Mesendoderm (in vitro differentiated cells): Measurements from ENCODE around the gene TUBB.

Experiments used
- DNase-seq: peaks from one replicate; pipeline ENCODE4 v3.0.0; 2013
- H2AK5ac ChIP-seq: 2 replicates; pipeline ENCODE4 v1.6.1; 2013; ENCODE audit warnings: low read length, inconsistent platforms
- H2BK120ac ChIP-seq: 2 replicates; pipeline ENCODE4 v1.6.1; 2013; ENCODE audit warnings: low read depth, mild to moderate bottlenecking, low read length, moderate library complexity, mixed read lengths
- H2BK15ac ChIP-seq: replicated peaks from 2 replicates; pipeline ENCODE4 v1.6.1; 2013; ENCODE audit warnings: low read depth, mild to moderate bottlenecking, moderate library complexity
- H2BK5ac ChIP-seq: 2 replicates; pipeline ENCODE4 v1.6.1; 2013; ENCODE audit warnings: low read length, inconsistent platforms
- H3K18ac ChIP-seq: 2 replicates; pipeline ENCODE4 v1.6.1; 2013; ENCODE audit warnings: mild to moderate bottlenecking, low read length, mixed read lengths
- H3K23ac ChIP-seq: one replicate; pipeline ENCODE4 v1.6.1; 2013; ENCODE audit warnings: low read length
- H3K27ac ChIP-seq: 2 replicates; pipeline ENCODE4 v1.5.1; 2013; ENCODE audit warnings: low read depth, mild to moderate bottlenecking, inconsistent platforms, low read length, moderate library complexity
- H3K27me3 ChIP-seq: 2 replicates; pipeline ENCODE4 v1.6.1; 2013; ENCODE audit warnings: low read length, control low read depth, mild to moderate bottlenecking, inconsistent platforms; ENCODE audit not compliant: insufficient read depth, poor library complexity
- H3K36me3 ChIP-seq: 2 replicates; pipeline ENCODE4 v1.6.1; 2013; ENCODE audit warnings: low read length, inconsistent platforms; ENCODE audit not compliant: control insufficient read depth, insufficient read depth
- H3K4ac ChIP-seq: one replicate; pipeline ENCODE4 v1.6.1; 2013; ENCODE audit warnings: low read depth, mild to moderate bottlenecking, low read length, moderate library complexity
- H3K4me1 ChIP-seq: 2 replicates; pipeline ENCODE4 v1.6.1; 2013; ENCODE audit warnings: low read depth, low read length, inconsistent platforms; ENCODE audit not compliant: control insufficient read depth
- H3K4me2 ChIP-seq: 2 replicates; pipeline ENCODE4 v1.6.1; 2013; ENCODE audit warnings: low read length
- H3K4me3 ChIP-seq: 2 replicates; pipeline ENCODE4 v1.5.1; 2013; ENCODE audit warnings: mild to moderate bottlenecking, low read length
- H3K56ac ChIP-seq: one replicate; pipeline ENCODE4 v1.6.1; 2013; ENCODE audit warnings: low read length
- H3K79me1 ChIP-seq: 2 replicates; pipeline ENCODE4 v1.6.1; 2013; ENCODE audit warnings: low read length, inconsistent platforms
- H3K79me2 ChIP-seq: 2 replicates; pipeline ENCODE4 v1.6.1; 2013; ENCODE audit warnings: mild to moderate bottlenecking, low read length; ENCODE audit not compliant: control insufficient read depth, insufficient read depth
- H3K9ac ChIP-seq: 2 replicates; pipeline ENCODE4 v1.6.1; 2013; ENCODE audit warnings: low read length, inconsistent platforms
- H4K5ac ChIP-seq: one replicate; pipeline ENCODE4 v1.6.1; 2013; ENCODE audit warnings: low read length
- H4K8ac ChIP-seq: one replicate; pipeline ENCODE4 v1.6.1; 2013; ENCODE audit warnings: low read depth, mild to moderate bottlenecking, control low read depth, low read length, moderate library complexity
- WGBS: extraction: QIAGEN DNeasy Blood & Tissue Kit; methylation state at CpG from one replicate; pipeline ENCODE4 v1.1.7; 2013; ENCODE audit warnings: low lambda C conversion rate, missing lambda C conversion rate; ENCODE audit not compliant: insufficient coverage; ENCODE audit errors: extremely low coverage; 5-methylcytosine and 5-hydroxymethylcytosine counted together

TUBB gene

GRCh38 chr6:30757261-30757904 is 37.2 kb downstream of the TUBB start:
- no peak overlapping the region for H4K8ac ChIP-seq
- no peak overlapping the region for H3K27ac ChIP-seq
- peak overlapping the region; percentile 28 for H2BK5ac ChIP-seq
- H2BK15ac ChIP-seq, result peak overlapping the region; percentile 21
- H3K27me3 ChIP-seq, result no peaks in the 10 kb centered on the region
- DNase-seq, result no peak
- peaks cover 3% of the 10 kb centered on the region for H3K4me1 ChIP-seq
- no peak overlapping the region for H3K4me2 ChIP-seq
- H3K4ac ChIP-seq, result no peak overlapping the region
- no peaks in the 10 kb centered on the region for H3K36me3 ChIP-seq
- H2AK5ac ChIP-seq, result peak overlapping the region; percentile 18
- H3K4me3 ChIP-seq, result no peak overlapping the region
- H2BK120ac ChIP-seq, result peak overlapping the region; percentile 73
- H3K79me2 ChIP-seq, result no peaks in the 10 kb centered on the region
- no peak overlapping the region for H3K23ac ChIP-seq
- peak overlapping the region; percentile 76 for H3K18ac ChIP-seq
- WGBS, result no CpG with 5 or more reads among the region's 1 CpG
- H4K5ac ChIP-seq, result peak overlapping the region; percentile 68
- H3K9ac ChIP-seq, result no peak overlapping the region
- peak overlapping the region; percentile 44 for H3K56ac ChIP-seq
- no peaks in the 10 kb centered on the region for H3K79me1 ChIP-seq

DNA sequence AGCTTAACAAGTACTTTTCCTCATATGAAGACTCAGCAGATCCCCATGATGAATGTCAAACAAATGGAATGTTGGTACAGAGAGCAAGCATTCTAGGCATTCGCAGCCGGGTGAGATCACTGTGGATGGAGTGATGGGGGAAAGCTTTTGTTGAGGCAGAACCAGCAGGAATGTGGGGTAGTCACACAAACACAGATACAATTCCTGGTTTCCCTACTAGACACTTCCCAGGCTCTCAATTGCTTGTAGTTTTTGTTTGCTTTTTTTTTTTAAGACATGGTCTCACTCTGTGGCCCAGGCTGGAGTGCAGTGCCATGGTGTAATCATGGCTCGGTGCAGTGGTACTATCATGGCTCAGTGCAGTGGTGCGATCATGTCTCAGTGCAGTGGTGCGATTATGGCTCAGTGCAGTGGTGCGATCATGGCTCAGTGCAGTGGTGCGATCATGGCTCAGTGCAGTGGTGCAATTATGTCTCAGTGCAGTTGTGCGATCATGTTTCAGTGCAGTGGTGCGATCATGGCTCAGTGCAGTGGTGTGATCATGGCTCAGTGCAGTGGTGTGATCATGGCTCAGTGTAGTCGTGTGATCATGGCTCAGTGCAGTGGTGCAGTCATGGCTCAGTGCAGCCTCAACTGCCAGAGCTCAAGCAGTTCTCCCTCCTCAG is 39.6 kb downstream of the TUBB start:
- Histone ChIP-seq H3K4me3 (no peak overlapping the region), H3K79me2 (no peaks in the 10 kb centered on the region), H2BK15ac (no peak overlapping the region), H4K8ac (no peak overlapping the region), H3K27ac (peak overlapping the region; percentile 6), H3K9ac (no peak overlapping the region), H3K56ac (peak overlapping the region; percentile 73), H3K18ac (peak overlapping the region; percentile 28), H3K4me1 (peaks cover 12% of the 10 kb centered on the region), H3K4me2 (no peak overlapping the region), H2BK120ac (no peak overlapping the region), H3K4ac (no peak overlapping the region), H2AK5ac (peak overlapping the region; percentile 96), H3K79me1 (no peaks in the 10 kb centered on the region), H3K23ac (peak overlapping the region; percentile 91), H3K36me3 (no peaks in the 10 kb centered on the region), H2BK5ac (peak overlapping the region; percentile 91), H3K27me3 (no peaks in the 10 kb centered on the region), H4K5ac (no peak overlapping the region)
- WGBS, result no CpG with 5 or more reads among the region's 10 CpGs
- peak; percentile 96 for DNase-seq

- peak overlapping the region; percentile 96 for H3K18ac ChIP-seq
- no peak overlapping the region for H3K4me2 ChIP-seq
- H2BK15ac ChIP-seq, result no peak overlapping the region
- H4K5ac ChIP-seq, result no peak overlapping the region
- no peak overlapping the region for H2BK5ac ChIP-seq
- H3K4ac ChIP-seq, result peak overlapping the region; percentile 37
- H4K8ac ChIP-seq, result no peak overlapping the region
- no CpG with 5 or more reads among the region's 8 CpGs for WGBS
- no peak overlapping the region for H3K56ac ChIP-seq
- H3K23ac ChIP-seq, result no peak overlapping the region
- no peaks in the 10 kb centered on the region for H3K36me3 ChIP-seq
- H2AK5ac ChIP-seq, result no peak overlapping the region
- H3K79me2 ChIP-seq, result no peaks in the 10 kb centered on the region
- no peaks in the 10 kb centered on the region for H3K27me3 ChIP-seq
- H3K27ac ChIP-seq, result no peak overlapping the region
- H3K9ac ChIP-seq, result no peak overlapping the region
- H2BK120ac ChIP-seq, result peak overlapping the region; percentile 86
- no peaks in the 10 kb centered on the region for H3K79me1 ChIP-seq
- DNase-seq, result no peak
- peaks cover 12% of the 10 kb centered on the region for H3K4me1 ChIP-seq
- H3K4me3 ChIP-seq, result no peak overlapping the region
Measured at GRCh38 chr6:30760549-30760948, 40.4 kb downstream of the TUBB start.

DNA sequence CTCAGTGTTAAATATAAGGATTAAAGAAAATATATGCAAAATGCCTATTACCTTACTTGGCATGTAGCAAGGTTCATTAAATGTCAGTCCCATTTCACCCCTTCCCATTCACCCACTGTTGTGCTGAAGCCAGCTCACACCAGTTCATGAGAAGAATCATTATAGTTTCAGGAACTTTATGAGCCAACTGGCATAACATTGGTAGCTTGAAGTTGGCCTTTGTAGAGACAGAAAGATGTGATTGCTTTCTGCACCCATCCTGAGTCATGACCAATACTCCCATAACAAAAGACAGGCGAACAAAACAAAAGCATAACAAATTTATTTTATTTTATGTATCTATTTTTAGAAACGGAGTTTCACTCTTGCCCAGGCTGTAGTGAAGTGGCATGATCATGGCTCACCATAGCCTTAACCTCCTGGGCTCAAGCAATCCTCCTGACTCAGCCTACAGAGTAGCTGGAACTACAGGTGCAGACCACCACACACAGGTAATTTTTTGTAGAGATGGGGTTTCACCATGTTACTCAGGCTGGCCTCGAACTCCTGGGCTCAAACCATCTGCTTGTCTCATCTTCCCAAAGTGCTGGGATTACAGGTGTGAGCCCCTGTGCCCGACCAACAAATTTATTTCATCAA is 41.8 kb downstream of the TUBB start:
- Histone ChIP-seq H3K4me2 (no peak overlapping the region), H3K36me3 (no peaks in the 10 kb centered on the region), H3K79me2 (no peaks in the 10 kb centered on the region), H3K79me1 (no peaks in the 10 kb centered on the region), H3K4me3 (no peak overlapping the region), H3K4me1 (peaks cover 16% of the 10 kb centered on the region), H3K23ac (no peak overlapping the region), H2BK120ac (peak overlapping the region; percentile 95), H2AK5ac (peak overlapping the region; percentile 94), H3K18ac (peak overlapping the region; percentile 52), H3K56ac (peak overlapping the region; percentile 69), H2BK15ac (no peak overlapping the region), H3K27me3 (no peaks in the 10 kb centered on the region), H3K9ac (no peak overlapping the region), H4K5ac (peak overlapping the region; percentile 6), H4K8ac (no peak overlapping the region), H3K27ac (no peak overlapping the region), H3K4ac (peak overlapping the region; percentile 84), H2BK5ac (peak overlapping the region; percentile 88)
- DNase-seq, result no peak
- no CpG with 5 or more reads among the region's 4 CpGs for WGBS

GRCh38 chr6:30763155-30763617 is 43.0 kb downstream of the TUBB start:
- DNase-seq, result no peak

More at GRCh38 chr6:30763155-30763617, 43.0 kb downstream of the TUBB start:
- H3K9ac ChIP-seq, result peak overlapping the region; percentile 68
- H2BK5ac ChIP-seq, result peak overlapping the region; percentile 94
- no peak overlapping the region for H3K4me3 ChIP-seq
- peak overlapping the region; percentile 72 for H3K18ac ChIP-seq
- peak overlapping the region; percentile 86 for H3K27ac ChIP-seq
- H3K79me2 ChIP-seq, result no peaks in the 10 kb centered on the region
- peak overlapping the region; percentile 5 for H3K4me2 ChIP-seq
- peak overlapping the region; percentile 14 for H2BK15ac ChIP-seq
- peak overlapping the region; percentile 89 for H4K5ac ChIP-seq
- WGBS, result no CpG with 5 or more reads among the region's 1 CpG
- H3K4ac ChIP-seq, result peak overlapping the region; percentile 100
- no peak overlapping the region for H3K23ac ChIP-seq
- H4K8ac ChIP-seq, result peak overlapping the region; percentile 97
- no peaks in the 10 kb centered on the region for H3K27me3 ChIP-seq
- H3K36me3 ChIP-seq, result no peaks in the 10 kb centered on the region
- H3K56ac ChIP-seq, result peak overlapping the region; percentile 89
- H2BK120ac ChIP-seq, result peak overlapping the region; percentile 74
- peak overlapping the region; percentile 68 for H2AK5ac ChIP-seq
- H3K79me1 ChIP-seq, result no peaks in the 10 kb centered on the region
- H3K4me1 ChIP-seq, result peaks cover 16% of the 10 kb centered on the region
